Mesothelial cell of epicardium (in vitro differentiated cells): ENCODE data around the gene HIBADH. TPM values are rescaled to one million over a fixed set of nuclear protein-coding genes. Genes with fewer than 3 reads are reported as not detected.

ENCODE experiments used
- DNase-seq, 2 experiments: peaks; one replicate each; pipeline ENCODE4 v3.0.0; 2021; ENCODE audit warnings: low spot score in 2 of 2; ENCODE audit not compliant: unreplicated experiment in 2 of 2
- H3K27ac Mint-ChIP-seq: 2 replicates; pipeline ENCODE4 v1.8.0; 2021; ENCODE audit warnings: mixed read lengths
- H3K27me3 Mint-ChIP-seq: 2 replicates; pipeline ENCODE4 v1.8.0; 2021; ENCODE audit warnings: low read depth, mixed read lengths
- H3K36me3 Mint-ChIP-seq: 2 replicates; pipeline ENCODE4 v1.8.0; 2021; ENCODE audit warnings: mixed read lengths
- H3K4me1 Mint-ChIP-seq: 2 replicates; pipeline ENCODE4 v1.8.0; 2021; ENCODE audit warnings: mixed read lengths
- H3K4me3 Mint-ChIP-seq: 2 replicates; pipeline ENCODE4 v1.8.0; 2021; ENCODE audit warnings: mild to moderate bottlenecking, moderate library complexity, mixed read lengths
- H3K9me3 Mint-ChIP-seq: 2 replicates; pipeline ENCODE4 v1.8.0; 2021; ENCODE audit warnings: mixed read lengths
- total RNA-seq: library from RNA; stranded (reverse); gene quantifications from 3 replicates; pipeline ENCODE4 v1.2.1, GENCODE V29; 2021
- TF ChIP-seq, protein P1 (sequence below): fragments of 200-600 bp; sonication (generic); IDR thresholded peaks from one replicate; pipeline ENCODE4 v1.5.0; 2021; ENCODE audit warnings: antibody characterized with exemption; ENCODE audit not compliant: unreplicated experiment

Gene HIBADH
- total RNA-seq, 1 donor from 2014 or later: 33.2 TPM

DNA sequence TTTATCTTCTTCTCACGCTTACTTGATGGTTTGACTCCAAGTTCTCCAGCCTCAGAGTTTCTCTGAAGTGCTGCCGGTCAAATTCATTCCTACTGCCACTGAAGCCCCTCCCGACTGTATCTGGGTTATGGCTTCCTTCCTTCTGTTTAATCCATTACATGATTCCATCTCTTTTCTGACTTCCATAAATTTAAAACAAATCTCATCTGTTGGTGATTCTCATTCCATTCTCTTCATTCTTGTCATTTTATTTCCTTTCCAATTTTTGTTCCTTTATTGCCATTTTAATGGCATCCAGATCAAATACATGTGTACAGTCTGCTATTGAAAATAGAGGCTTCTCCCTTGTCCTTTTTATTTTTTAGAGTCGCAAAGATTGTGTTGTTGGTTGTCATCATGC lies 25.4 kb upstream of the HIBADH start:
- Mint-ChIP-seq H3K36me3 (peaks cover 2% of the 10 kb centered on the region), H3K27me3 (no peaks in the 10 kb centered on the region), H3K4me1 (peaks cover 11% of the 10 kb centered on the region), H3K4me3 (no peak overlapping the region), H3K9me3 (peaks cover 19% of the 10 kb centered on the region), H3K27ac (peak overlapping the region; percentile 10)
- TF ChIP-seq, protein P1, sequence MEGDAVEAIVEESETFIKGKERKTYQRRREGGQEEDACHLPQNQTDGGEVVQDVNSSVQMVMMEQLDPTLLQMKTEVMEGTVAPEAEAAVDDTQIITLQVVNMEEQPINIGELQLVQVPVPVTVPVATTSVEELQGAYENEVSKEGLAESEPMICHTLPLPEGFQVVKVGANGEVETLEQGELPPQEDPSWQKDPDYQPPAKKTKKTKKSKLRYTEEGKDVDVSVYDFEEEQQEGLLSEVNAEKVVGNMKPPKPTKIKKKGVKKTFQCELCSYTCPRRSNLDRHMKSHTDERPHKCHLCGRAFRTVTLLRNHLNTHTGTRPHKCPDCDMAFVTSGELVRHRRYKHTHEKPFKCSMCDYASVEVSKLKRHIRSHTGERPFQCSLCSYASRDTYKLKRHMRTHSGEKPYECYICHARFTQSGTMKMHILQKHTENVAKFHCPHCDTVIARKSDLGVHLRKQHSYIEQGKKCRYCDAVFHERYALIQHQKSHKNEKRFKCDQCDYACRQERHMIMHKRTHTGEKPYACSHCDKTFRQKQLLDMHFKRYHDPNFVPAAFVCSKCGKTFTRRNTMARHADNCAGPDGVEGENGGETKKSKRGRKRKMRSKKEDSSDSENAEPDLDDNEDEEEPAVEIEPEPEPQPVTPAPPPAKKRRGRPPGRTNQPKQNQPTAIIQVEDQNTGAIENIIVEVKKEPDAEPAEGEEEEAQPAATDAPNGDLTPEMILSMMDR: no peak
- no peak for DNase-seq

DNA sequence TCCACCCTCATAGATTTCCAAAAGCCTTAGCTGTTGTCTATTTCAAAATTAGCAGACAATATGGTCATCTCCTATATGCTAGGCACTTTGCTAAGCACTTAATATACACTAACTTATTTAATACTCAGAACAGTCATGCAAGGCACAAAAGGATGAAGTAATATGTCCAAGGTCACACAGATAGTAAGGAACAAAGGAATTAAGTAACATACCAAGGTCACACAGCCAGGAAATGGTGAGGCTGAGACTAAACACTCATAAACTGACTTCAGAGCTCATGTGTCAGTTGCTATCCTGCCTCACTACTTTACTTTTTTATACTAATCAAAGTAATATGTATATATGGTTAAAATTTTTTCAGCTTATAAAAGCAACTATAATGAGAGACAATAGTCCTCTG lies 23.6 kb upstream of the HIBADH start:
- H3K9me3 Mint-ChIP-seq: peaks cover 19% of the 10 kb centered on the region
- peaks cover 2% of the 10 kb centered on the region for H3K36me3 Mint-ChIP-seq
- no peaks in the 10 kb centered on the region for H3K27me3 Mint-ChIP-seq
- no peak for DNase-seq
- TF ChIP-seq, protein P1: no peak
- no peak overlapping the region for H3K4me3 Mint-ChIP-seq
- H3K27ac Mint-ChIP-seq: no peak overlapping the region
- peaks cover 11% of the 10 kb centered on the region for H3K4me1 Mint-ChIP-seq

DNA sequence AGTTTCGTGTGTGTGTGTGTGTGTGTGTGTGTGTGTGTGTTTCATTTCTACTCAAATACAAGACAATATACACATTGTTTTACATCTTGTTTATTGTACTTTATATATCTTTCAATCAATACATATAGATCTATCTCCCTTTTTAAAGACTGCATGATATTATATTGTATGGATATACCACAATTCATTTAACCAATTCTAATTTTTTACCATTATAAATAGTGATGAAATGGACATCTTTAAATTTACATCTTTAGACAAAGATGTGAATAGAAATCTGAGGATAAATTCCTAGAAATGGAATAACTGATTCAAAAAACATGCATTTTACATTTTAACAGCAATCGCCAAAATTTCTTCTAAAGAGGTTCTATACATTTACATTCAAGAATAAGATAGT lies 23.2 kb upstream of the HIBADH start:
- Mint-ChIP-seq H3K9me3 (peaks cover 19% of the 10 kb centered on the region), H3K4me3 (no peak overlapping the region), H3K27ac (no peak overlapping the region), H3K4me1 (peaks cover 7% of the 10 kb centered on the region), H3K27me3 (no peaks in the 10 kb centered on the region), H3K36me3 (peaks cover 2% of the 10 kb centered on the region)
- no peak for DNase-seq
- TF ChIP-seq, protein P1: no peak

DNA sequence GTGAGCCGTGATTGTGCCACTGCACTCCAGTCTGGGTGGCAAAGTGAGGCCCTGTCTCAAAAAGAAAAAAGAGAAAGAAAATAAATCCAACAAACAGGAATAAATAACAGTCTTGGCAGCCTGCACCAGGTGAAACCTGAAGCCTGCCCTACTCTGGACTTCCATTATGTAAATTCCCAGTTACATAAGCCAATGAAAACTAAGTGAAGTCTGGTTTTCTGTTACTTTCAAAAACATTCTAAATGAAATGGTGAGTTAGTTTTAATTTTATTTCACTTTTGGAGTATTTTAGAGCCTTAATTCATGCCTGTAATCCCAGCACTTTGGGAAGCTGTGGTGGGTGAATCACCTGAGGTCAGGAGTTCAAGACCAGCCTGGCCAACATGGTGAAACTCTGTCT lies 22.5 kb upstream of the HIBADH start:
- H3K4me1 Mint-ChIP-seq: peaks cover 7% of the 10 kb centered on the region
- no peak for DNase-seq
- H3K36me3 Mint-ChIP-seq: peaks cover 2% of the 10 kb centered on the region
- no peak overlapping the region for H3K27ac Mint-ChIP-seq
- H3K27me3 Mint-ChIP-seq: no peaks in the 10 kb centered on the region
- TF ChIP-seq, protein P1: no peak
- H3K4me3 Mint-ChIP-seq: no peak overlapping the region
- peaks cover 19% of the 10 kb centered on the region for H3K9me3 Mint-ChIP-seq

DNA sequence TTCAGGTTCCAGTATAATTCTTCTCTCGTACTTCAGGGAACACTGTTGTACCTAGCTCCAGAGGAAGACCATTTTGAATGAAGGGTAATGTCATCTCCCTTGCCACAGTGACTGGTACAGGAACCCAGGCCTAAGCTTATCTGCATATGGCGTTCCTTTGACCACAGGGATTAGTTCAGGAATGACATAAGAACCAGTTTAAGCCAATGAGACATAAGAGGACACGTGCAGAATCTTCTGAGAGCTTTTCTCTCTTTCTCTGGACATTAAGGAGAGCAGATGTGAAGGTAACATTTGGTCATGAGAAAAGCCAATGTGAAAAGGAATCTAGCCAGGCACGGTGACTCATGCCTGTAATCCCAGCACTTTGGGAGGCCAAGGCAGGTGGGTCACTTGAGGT lies 21.8 kb upstream of the HIBADH start:
- H3K4me3 Mint-ChIP-seq: no peak overlapping the region
- peaks cover 7% of the 10 kb centered on the region for H3K4me1 Mint-ChIP-seq
- TF ChIP-seq, protein P1: no peak
- no peaks in the 10 kb centered on the region for H3K27me3 Mint-ChIP-seq
- no peak overlapping the region for H3K27ac Mint-ChIP-seq
- peaks cover 19% of the 10 kb centered on the region for H3K9me3 Mint-ChIP-seq
- no peak for DNase-seq
- peaks cover 2% of the 10 kb centered on the region for H3K36me3 Mint-ChIP-seq

DNA sequence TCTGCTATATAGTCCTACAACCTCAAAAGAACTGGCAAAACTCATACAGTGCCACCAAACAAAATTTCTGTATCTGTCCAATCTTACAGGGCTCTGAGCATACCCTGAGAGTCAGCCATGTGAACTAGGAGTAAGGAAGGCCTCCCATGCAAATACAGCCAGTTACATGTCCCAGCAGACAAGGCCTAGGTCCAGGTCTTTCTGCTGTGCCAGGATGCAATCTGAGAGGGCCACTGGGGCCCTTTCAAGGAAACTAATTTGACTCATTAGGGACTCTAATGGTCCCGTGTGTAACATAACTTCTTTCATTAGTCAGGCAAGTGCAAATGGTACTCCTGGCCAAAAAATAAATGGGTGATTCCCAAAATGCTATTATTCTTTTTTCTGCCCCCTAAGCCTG lies 17.9 kb upstream of the HIBADH start:
- DNase-seq: no peak
- H3K27ac Mint-ChIP-seq: no peak overlapping the region
- no peaks in the 10 kb centered on the region for H3K9me3 Mint-ChIP-seq
- TF ChIP-seq, protein P1: no peak
- H3K36me3 Mint-ChIP-seq: no peaks in the 10 kb centered on the region
- no peaks in the 10 kb centered on the region for H3K27me3 Mint-ChIP-seq
- peaks cover 5% of the 10 kb centered on the region for H3K4me1 Mint-ChIP-seq
- H3K4me3 Mint-ChIP-seq: no peak overlapping the region
